IMR-90 (cell line): Measurements from ENCODE around the gene TDG. TPM values are rescaled to one million over a fixed set of nuclear protein-coding genes. Genes with fewer than 3 reads are reported as not detected.
A peak's percentile ranks its signal among the peaks of the same experiment; 100 is the strongest.

ENCODE experiments used
- BHLHE40 ChIP-seq: fragments of 150-350 bp; IDR thresholded peaks from 2 replicates; pipeline ENCODE4 v1.6.1; 2016; ENCODE audit warnings: mild to moderate bottlenecking, low read depth, low read length
- CTCF ChIP-seq: conservative IDR thresholded peaks from 2 replicates; pipeline ENCODE4 v1.5.1; 2012; ENCODE audit warnings: mild to moderate bottlenecking, low read depth, low read length, improper control_type of control experiment
- POLR2A ChIP-seq: IDR thresholded peaks from 2 replicates; pipeline ENCODE4 v1.6.1; 2012; ENCODE audit warnings: mild to moderate bottlenecking, low read depth, low read length
- polyA plus RNA-seq, 3 experiments: library from polyadenylated mRNA; depleted of rRNA; stranded (reverse); fragments of >200 nt; gene quantifications; 2 replicates each; pipeline ENCODE4 v1.2.3, GENCODE V29; 2012; ENCODE audit warnings: low replicate concordance in 1 of 3
- total RNA-seq: library from RNA; depleted of rRNA; stranded (reverse); fragments of >200 nt; gene quantifications from 2 replicates; pipeline ENCODE4 v1.2.3, GENCODE V29; 2012

TDG gene
- total and polyA plus RNA-seq, 2 of the 4 experiments (the other 2 are of a cell fraction) = 14.0 to 14.7 TPM

GRCh38 chr12:103930034-103930786 lies 35.5 kb upstream of the TDG start, which contains the start of gene HSP90B1 (continued):
- no peak for TF ChIP-seq CTCF
- TF ChIP-seq BHLHE40 = no peak; the same call in 1 of the 2 replicates
- TF ChIP-seq POLR2A = peak; percentile 93
